KMS-11 (cell line): Measurements from ENCODE around the gene SOX10.

Experiments used
- H2AFZ ChIP-seq: fragments of 200-600 bp; sonication (generic); 2 replicates; pipeline ENCODE4 v1.6.1; 2016; ENCODE audit warnings: antibody characterized with exemption, mixed run types, low read depth
- H3K27ac ChIP-seq: fragments of 200-600 bp; sonication (generic); 2 replicates; pipeline ENCODE4 v1.6.1; 2016; ENCODE audit warnings: mild to moderate bottlenecking, mixed run types
- H3K27me3 ChIP-seq: fragments of 200-600 bp; sonication (generic); 2 replicates; pipeline ENCODE4 v1.6.1; 2017; ENCODE audit warnings: mild to moderate bottlenecking, low read depth, mixed run types, moderate library complexity; ENCODE audit not compliant: insufficient read depth
- H3K36me3 ChIP-seq: fragments of 200-600 bp; sonication (generic); 2 replicates; pipeline ENCODE4 v1.6.1; 2017; ENCODE audit warnings: mild to moderate bottlenecking, mixed run types; ENCODE audit not compliant: insufficient read depth
- H3K4me1 ChIP-seq: fragments of 200-600 bp; sonication (generic); 2 replicates; pipeline ENCODE4 v1.6.1; 2016; ENCODE audit warnings: mild to moderate bottlenecking, low read depth, mixed run types; ENCODE audit not compliant: poor library complexity, severe bottlenecking
- H3K4me2 ChIP-seq: fragments of 200-600 bp; sonication (generic); 2 replicates; pipeline ENCODE4 v1.7.0; 2016; ENCODE audit warnings: mild to moderate bottlenecking, mixed run types
- H3K4me3 ChIP-seq: fragments of 200-600 bp; sonication (generic); IDR thresholded peaks from 2 replicates; pipeline ENCODE4 v1.6.1; 2017; ENCODE audit warnings: low read depth, low read length, mixed read lengths; ENCODE audit not compliant: insufficient read depth
- H3K79me2 ChIP-seq: fragments of 200-600 bp; sonication (generic); 2 replicates; pipeline ENCODE4 v1.6.1; 2016; ENCODE audit warnings: low read depth, mixed run types; ENCODE audit not compliant: insufficient read depth
- H3K9ac ChIP-seq: fragments of 200-600 bp; sonication (generic); 2 replicates; pipeline ENCODE4 v1.6.1; 2016; ENCODE audit warnings: mild to moderate bottlenecking, mixed run types
- H4K20me1 ChIP-seq: fragments of 200-600 bp; sonication (generic); 2 replicates; pipeline ENCODE4 v1.6.1; 2016; ENCODE audit warnings: mild to moderate bottlenecking, mixed run types; ENCODE audit not compliant: insufficient read depth
- TF ChIP-seq, protein P1 (sequence below): fragments of 200-600 bp; sonication (generic); conservative IDR thresholded peaks from 2 replicates; pipeline ENCODE4 v1.6.1; 2017; ENCODE audit warnings: low read depth, mild to moderate bottlenecking, antibody characterized with exemption, low read length, moderate library complexity, mixed read lengths

SOX10 gene

DNA sequence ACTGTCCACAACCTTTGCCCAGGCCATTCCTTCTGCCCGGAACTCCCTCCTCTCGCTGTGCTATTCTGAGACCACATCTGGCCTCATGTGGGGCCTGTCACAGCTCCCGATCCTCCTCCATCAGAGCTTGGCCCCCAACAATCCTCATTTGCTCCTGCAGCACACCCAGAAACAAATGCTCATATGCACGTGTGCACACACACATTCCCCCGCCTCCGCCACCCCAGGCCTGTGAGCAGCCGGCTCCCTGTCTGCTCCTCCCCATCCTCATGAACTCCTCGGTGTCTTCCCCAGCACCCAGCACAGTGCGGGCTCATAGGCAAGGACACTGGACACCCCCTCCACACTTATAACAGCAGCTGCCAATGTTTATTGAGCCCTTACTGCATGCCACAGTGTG, 43.1 kb upstream of the SOX10 start:
- TF ChIP-seq, protein P1, sequence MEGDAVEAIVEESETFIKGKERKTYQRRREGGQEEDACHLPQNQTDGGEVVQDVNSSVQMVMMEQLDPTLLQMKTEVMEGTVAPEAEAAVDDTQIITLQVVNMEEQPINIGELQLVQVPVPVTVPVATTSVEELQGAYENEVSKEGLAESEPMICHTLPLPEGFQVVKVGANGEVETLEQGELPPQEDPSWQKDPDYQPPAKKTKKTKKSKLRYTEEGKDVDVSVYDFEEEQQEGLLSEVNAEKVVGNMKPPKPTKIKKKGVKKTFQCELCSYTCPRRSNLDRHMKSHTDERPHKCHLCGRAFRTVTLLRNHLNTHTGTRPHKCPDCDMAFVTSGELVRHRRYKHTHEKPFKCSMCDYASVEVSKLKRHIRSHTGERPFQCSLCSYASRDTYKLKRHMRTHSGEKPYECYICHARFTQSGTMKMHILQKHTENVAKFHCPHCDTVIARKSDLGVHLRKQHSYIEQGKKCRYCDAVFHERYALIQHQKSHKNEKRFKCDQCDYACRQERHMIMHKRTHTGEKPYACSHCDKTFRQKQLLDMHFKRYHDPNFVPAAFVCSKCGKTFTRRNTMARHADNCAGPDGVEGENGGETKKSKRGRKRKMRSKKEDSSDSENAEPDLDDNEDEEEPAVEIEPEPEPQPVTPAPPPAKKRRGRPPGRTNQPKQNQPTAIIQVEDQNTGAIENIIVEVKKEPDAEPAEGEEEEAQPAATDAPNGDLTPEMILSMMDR, result no peak
- H2AFZ ChIP-seq, result no peak overlapping the region
- peaks cover 6% of the 10 kb centered on the region for H3K27me3 ChIP-seq
- no peak overlapping the region for H3K4me3 ChIP-seq
- H3K79me2 ChIP-seq, result no peaks in the 10 kb centered on the region
- H3K4me1 ChIP-seq, result no peaks in the 10 kb centered on the region
- H3K36me3 ChIP-seq, result no peaks in the 10 kb centered on the region
- no peaks in the 10 kb centered on the region for H4K20me1 ChIP-seq
- no peak overlapping the region for H3K9ac ChIP-seq
- H3K4me2 ChIP-seq, result no peak overlapping the region
- H3K27ac ChIP-seq, result no peak overlapping the region

- no peaks in the 10 kb centered on the region for H3K4me1 ChIP-seq
- no peaks in the 10 kb centered on the region for H3K36me3 ChIP-seq
- TF ChIP-seq, protein P1, result no peak
- H4K20me1 ChIP-seq, result no peaks in the 10 kb centered on the region
- H2AFZ ChIP-seq, result no peak overlapping the region
- no peak overlapping the region for H3K27ac ChIP-seq
- no peak overlapping the region for H3K4me2 ChIP-seq
- no peaks in the 10 kb centered on the region for H3K79me2 ChIP-seq
- peaks cover 6% of the 10 kb centered on the region for H3K27me3 ChIP-seq
- H3K9ac ChIP-seq, result no peak overlapping the region
- H3K4me3 ChIP-seq, result no peak overlapping the region
Measured at GRCh38 chr22:38026130-38027111, 42.1 kb upstream of the SOX10 start.

DNA sequence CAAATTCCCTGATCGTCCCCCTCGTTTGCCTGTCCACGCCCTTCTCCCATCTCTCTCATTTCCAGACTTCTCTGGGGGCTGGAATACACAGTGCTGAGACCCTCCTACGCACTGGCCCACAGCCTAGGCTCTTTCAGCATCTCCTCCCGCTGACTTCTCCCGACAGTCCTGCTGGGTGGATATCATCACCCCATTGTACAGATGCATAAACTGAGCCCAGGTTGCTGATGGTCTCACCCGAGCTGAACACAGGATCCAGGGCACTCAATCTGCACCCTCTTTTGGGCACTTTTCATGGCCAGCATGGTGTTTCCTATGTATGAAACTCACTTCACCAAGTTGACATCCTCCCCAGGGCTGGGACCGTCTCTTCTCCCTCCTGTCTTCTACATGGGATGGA, 41.2 kb upstream of the SOX10 start:
- Histone ChIP-seq H4K20me1 (no peaks in the 10 kb centered on the region), H3K4me1 (no peaks in the 10 kb centered on the region), H3K9ac (no peak overlapping the region), H3K36me3 (no peaks in the 10 kb centered on the region), H3K27me3 (peaks cover 6% of the 10 kb centered on the region), H3K4me2 (no peak overlapping the region), H2AFZ (no peak overlapping the region), H3K79me2 (no peaks in the 10 kb centered on the region), H3K4me3 (no peak overlapping the region), H3K27ac (no peak overlapping the region)
- TF ChIP-seq, protein P1, result no peak

- TF ChIP-seq, protein P1, result no peak
- no peaks in the 10 kb centered on the region for H4K20me1 ChIP-seq
- H3K9ac ChIP-seq, result no peak overlapping the region
- H3K79me2 ChIP-seq, result no peaks in the 10 kb centered on the region
- H3K27ac ChIP-seq, result no peak overlapping the region
- H3K4me1 ChIP-seq, result no peaks in the 10 kb centered on the region
- no peak overlapping the region for H3K4me3 ChIP-seq
- H3K36me3 ChIP-seq, result no peaks in the 10 kb centered on the region
- H3K4me2 ChIP-seq, result no peak overlapping the region
- H2AFZ ChIP-seq, result no peak overlapping the region
- peaks cover 2% of the 10 kb centered on the region; the same call in 1 of the 2 replicates for H3K27me3 ChIP-seq
Measured at GRCh38 chr22:38023045-38023444, 38.7 kb upstream of the SOX10 start.
